Skeletal muscle tissue (tissue), 4 donors: ENCODE results near the gene B4GALNT1. TPM values are rescaled to one million over a fixed set of nuclear protein-coding genes. Genes with fewer than 3 reads are reported as not detected.
"Not testable (repeated sequence)": the region's sequence is repeated elsewhere in the genome, so short reads cannot be mapped to it uniquely, and the experiment has no call there.

Experiments used
- H3K27ac ChIP-seq: one replicate; pipeline ENCODE4 v1.7.0; 2013; ENCODE audit warnings: mild to moderate bottlenecking, low read depth, low read length, inconsistent platforms
- H3K27me3 ChIP-seq, 3 donors: one replicate each; pipeline ENCODE4 v1.7.0; 2013; ENCODE audit warnings: low read length in 3 of 3; ENCODE audit not compliant: control insufficient read depth in 3 of 3, insufficient read depth in 3 of 3
- H3K36me3 ChIP-seq, 3 donors: one replicate each; pipeline ENCODE4 v1.7.0; 2013; ENCODE audit warnings: low read length in 3 of 3; ENCODE audit not compliant: control insufficient read depth in 3 of 3, insufficient read depth in 3 of 3
- H3K4me1 ChIP-seq, 3 donors: one replicate each; pipeline ENCODE4 v1.7.0; 2013; ENCODE audit warnings: low read length in 3 of 3, mild to moderate bottlenecking in 3 of 3; ENCODE audit not compliant: control insufficient read depth in 3 of 3, insufficient read depth in 3 of 3
- H3K4me3 ChIP-seq, 3 donors: one replicate each; pipeline ENCODE4 v1.7.0; 2013; ENCODE audit warnings: low read length in 3 of 3
- H3K9ac ChIP-seq, 3 donors: one replicate each; pipeline ENCODE4 v1.7.0; 2013; ENCODE audit warnings: low read length in 3 of 3, mild to moderate bottlenecking in 3 of 3, moderate library complexity in 2 of 3, low read depth in 1 of 3
- H3K9me3 ChIP-seq, 3 donors: one replicate each; pipeline ENCODE4 v1.7.0; 2013; ENCODE audit warnings: low read length in 3 of 3; ENCODE audit not compliant: control insufficient read depth in 3 of 3
- total RNA-seq: library from RNA; depleted of rRNA; stranded (reverse); fragments of >200 nt; gene quantifications from one replicate; pipeline ENCODE4 v1.2.3, GENCODE V29; 2014
- donor health status: Osteomylitis.

B4GALNT1 gene
- total RNA-seq, 1 donor from 2014 or later, result 3.1 TPM

GRCh38 chr12:57658890-57659289 lies 25.9 kb upstream of the B4GALNT1 start:
- Histone ChIP-seq H3K36me3 (no peaks in the 10 kb centered on the region), H3K4me3 (no peak overlapping the region), H3K4me1 (no peaks in the 10 kb centered on the region), H3K27ac (no peak overlapping the region), H3K9ac (no peak overlapping the region), H3K9me3 (no peaks in the 10 kb centered on the region), H3K27me3 (peaks cover 0 to 5% (median 0%) of the 10 kb centered on the region in 3 donors)

GRCh38 chr12:57657744-57658143 lies 24.7 kb upstream of the B4GALNT1 start:
- H3K27ac ChIP-seq, result no peak overlapping the region
- peaks cover 0 to 5% (median 0%) of the 10 kb centered on the region in 3 donors for H3K27me3 ChIP-seq
- no peaks in the 10 kb centered on the region for H3K4me1 ChIP-seq
- no peaks in the 10 kb centered on the region for H3K9me3 ChIP-seq
- no peak overlapping the region for H3K4me3 ChIP-seq
- no peak overlapping the region for H3K9ac ChIP-seq
- H3K36me3 ChIP-seq, result no peaks in the 10 kb centered on the region

GRCh38 chr12:57656408-57656807 lies 23.4 kb upstream of the B4GALNT1 start:
- not testable (repeated sequence) for H3K27ac ChIP-seq, H3K4me3 ChIP-seq, H3K9me3 ChIP-seq, H3K36me3 ChIP-seq, H3K27me3 ChIP-seq, H3K9ac ChIP-seq, H3K4me1 ChIP-seq

GRCh38 chr12:57655541-57656240 lies 22.7 kb upstream of the B4GALNT1 start:
- Histone ChIP-seq H3K4me3 (no peak overlapping the region), H3K27me3 (peaks cover 0 to 5% (median 0%) of the 10 kb centered on the region in 3 donors), H3K9me3 (no peaks in the 10 kb centered on the region), H3K9ac (no peak overlapping the region), H3K4me1 (no peaks in the 10 kb centered on the region), H3K27ac (no peak overlapping the region), H3K36me3 (no peaks in the 10 kb centered on the region)

GRCh38 chr12:57654042-57654441 lies 21.0 kb upstream of the B4GALNT1 start:
- peaks cover 0 to 5% (median 0%) of the 10 kb centered on the region in 3 donors for H3K27me3 ChIP-seq
- no peaks in the 10 kb centered on the region for H3K36me3 ChIP-seq
- H3K27ac ChIP-seq, result no peak overlapping the region
- no peak overlapping the region for H3K4me3 ChIP-seq
- H3K4me1 ChIP-seq, result no peaks in the 10 kb centered on the region
- no peak overlapping the region for H3K9ac ChIP-seq
- no peaks in the 10 kb centered on the region for H3K9me3 ChIP-seq

GRCh38 chr12:57646659-57647049 lies 13.7 kb upstream of the B4GALNT1 start:
- not testable (repeated sequence) for H3K27ac ChIP-seq, H3K9me3 ChIP-seq, H3K27me3 ChIP-seq, H3K9ac ChIP-seq, H3K36me3 ChIP-seq, H3K4me1 ChIP-seq, H3K4me3 ChIP-seq

GRCh38 chr12:57645990-57646658 lies 13.1 kb upstream of the B4GALNT1 start:
- not testable (repeated sequence) for H3K36me3 ChIP-seq, H3K9ac ChIP-seq, H3K27ac ChIP-seq, H3K4me3 ChIP-seq, H3K4me1 ChIP-seq, H3K27me3 ChIP-seq, H3K9me3 ChIP-seq

- Histone ChIP-seq H3K36me3 (no peaks in the 10 kb centered on the region), H3K9ac (no peak overlapping the region), H3K4me3 (no peak overlapping the region), H3K27me3 (peaks cover 4 to 15% (median 8%) of the 10 kb centered on the region in 3 donors), H3K27ac (no peak overlapping the region), H3K9me3 (no peaks in the 10 kb centered on the region), H3K4me1 (no peaks in the 10 kb centered on the region)
Observed at GRCh38 chr12:57641699-57642442, 8.9 kb upstream of the B4GALNT1 start.

- Histone ChIP-seq H3K4me1 (no peaks in the 10 kb centered on the region), H3K36me3 (no peaks in the 10 kb centered on the region), H3K27ac (no peak overlapping the region), H3K9me3 (no peaks in the 10 kb centered on the region), H3K9ac (no peak overlapping the region), H3K4me3 (no peak overlapping the region), H3K27me3 (peaks cover 4 to 15% (median 12%) of the 10 kb centered on the region in 3 donors)
Observed at GRCh38 chr12:57640175-57641042, 7.4 kb upstream of the B4GALNT1 start.
